ENCODE data around the gene FOXK2.
"Not testable (repeated sequence)": the region's sequence is repeated elsewhere in the genome, so short reads cannot be mapped to it uniquely, and the experiment has no call there.

Gene FOXK2

DNA sequence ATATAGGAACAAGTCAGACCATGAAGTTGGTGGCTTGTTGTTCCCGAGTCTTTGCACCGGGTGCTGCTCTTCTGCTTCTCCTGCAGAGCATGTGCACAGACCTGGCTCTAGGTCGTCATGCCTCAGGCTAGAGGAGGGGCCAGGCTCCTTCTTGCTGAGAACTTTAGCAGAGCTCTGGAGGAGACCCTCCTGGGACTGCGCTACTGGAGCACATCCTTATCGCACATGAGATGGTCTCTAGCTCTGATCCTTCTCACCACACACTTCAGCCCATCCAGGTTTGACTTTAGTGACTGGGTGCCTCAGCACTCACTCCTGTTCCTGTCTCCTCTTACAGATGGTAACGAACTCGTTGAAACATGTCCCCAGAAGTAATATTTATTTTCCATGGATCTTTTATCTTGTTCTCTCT is 14.9 kb downstream of the FOXK2 start:
- DNase-seq: no peak

- no peak for DNase-seq
Observed at GRCh38 chr17:82536512-82537201, 17.1 kb downstream of the FOXK2 start.

- DNase-seq: not testable (repeated sequence)
Observed at GRCh38 chr17:82537228-82537627, 17.7 kb downstream of the FOXK2 start.

GRCh38 chr17:82539076-82539475 is 19.5 kb downstream of the FOXK2 start:
- not testable (repeated sequence) for DNase-seq

DNA sequence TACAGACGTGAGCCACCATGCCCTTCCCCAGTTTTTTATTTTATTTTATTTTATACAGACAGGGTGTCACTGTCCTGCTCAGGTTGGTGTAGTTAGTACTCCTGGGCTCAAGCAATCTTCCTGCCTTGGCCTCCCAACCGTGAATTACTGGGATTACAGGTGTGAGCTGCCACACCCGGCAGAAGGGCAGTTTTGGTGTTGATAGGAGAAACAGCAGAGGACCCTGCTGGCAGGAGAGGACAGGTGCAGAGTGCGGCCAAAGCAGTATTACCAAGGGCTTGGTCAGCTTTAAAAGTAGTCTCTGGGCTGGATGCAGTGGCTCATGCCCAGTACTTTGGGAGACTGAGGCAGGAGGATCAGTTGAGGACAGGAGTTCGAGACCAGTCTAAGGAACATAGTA is 22.9 kb downstream of the FOXK2 start:
- DNase-seq: no peak

DNA sequence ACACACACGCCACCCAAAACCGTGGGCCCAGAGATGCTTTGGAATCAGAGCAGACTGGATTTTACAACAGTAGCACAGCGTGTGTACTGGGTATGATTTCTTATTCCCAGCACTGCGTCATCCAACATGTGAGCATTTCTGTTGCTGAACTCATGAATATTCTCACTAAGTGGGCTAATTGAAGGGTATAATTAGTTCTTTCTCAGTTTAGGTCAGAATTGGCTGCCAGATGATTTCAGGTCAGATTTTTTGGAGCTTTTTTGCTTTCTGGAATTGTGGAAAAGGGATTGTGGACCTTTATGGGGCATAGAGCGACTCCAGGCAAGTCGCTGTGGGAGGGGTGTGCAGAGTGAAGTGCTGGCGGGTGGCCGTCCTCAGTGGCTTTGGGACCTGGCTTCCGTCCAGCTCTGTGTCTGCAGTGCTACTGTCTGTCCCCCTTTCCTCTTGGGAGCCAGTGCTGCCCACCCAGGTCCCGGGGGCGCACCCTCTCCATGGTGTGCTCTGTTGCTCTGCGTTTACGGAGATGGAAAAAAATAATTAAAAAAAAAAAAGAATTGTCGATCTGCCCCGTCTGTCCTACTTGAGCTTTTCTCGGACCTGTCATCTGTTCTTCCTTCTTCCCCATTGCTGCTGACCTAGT is 25.0 kb downstream of the FOXK2 start:
- no peak for DNase-seq

DNA sequence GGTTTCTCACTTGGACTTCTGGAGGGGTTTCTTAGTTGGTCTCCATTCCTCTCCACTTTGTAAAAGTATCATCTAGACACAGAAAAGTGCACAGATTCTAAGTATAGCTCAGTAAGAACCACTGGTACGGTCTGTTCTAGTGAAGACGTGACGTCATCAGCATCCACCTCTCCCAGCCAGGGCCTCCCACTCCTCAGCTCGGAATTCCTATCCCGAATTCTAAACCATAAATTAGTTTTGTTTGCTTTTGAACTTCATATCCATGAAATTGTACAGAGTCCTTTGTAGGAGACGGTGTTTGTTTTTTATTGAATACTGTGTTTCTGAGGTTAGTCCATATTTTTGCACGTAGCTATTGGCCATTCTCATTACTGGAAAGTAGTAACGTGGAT is 25.5 kb downstream of the FOXK2 start:
- DNase-seq: no peak

DNA sequence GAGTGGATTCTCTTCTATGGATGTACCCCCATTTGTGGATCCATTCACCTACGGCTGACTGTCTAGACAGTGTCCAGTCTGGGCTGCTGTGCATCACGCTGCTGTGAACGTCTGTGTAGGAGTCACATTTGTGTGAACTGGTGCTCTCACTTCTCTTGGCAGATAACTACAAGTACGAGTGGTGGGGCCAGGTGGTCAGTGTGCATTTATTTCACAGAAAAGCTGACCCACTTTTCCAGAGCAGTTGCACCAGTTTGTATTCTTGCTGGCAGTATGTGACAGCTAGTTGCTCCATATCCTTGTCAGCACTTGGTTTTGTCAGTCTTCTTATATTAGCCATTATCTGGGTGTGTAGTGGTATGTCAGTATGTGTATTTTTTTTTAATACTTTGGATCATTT is 28.4 kb downstream of the FOXK2 start:
- no peak for DNase-seq

DNA sequence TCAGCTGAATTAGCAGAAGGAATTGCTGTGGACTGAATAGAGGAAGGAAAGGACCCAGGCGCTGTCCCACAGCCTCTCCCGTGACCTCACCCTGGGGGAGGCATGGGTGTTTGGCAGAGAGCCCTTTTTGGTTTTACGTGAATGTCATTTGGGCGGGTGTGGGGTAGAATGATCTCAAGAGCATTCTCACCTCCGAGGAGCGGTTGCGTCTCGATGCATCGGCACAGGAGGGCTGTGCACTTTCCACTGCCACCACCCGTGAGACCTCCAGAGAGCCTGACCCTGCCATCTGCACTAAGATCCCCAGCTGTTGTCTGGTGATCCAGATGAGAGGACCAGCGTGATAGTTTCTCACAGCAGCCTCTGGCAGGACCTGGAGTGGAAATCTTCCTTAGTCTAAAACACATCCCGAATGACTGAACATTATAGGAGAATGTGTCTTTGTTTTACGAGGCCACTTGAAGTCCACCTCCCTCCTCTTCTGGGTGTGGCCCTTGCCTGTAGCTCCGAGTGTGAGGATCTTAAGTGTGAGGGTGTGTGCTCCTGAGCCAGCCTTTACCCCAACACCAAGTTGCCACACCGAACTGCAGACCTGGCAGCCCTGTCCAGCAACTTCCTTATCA is 29.3 kb downstream of the FOXK2 start:
- no peak for DNase-seq

DNA sequence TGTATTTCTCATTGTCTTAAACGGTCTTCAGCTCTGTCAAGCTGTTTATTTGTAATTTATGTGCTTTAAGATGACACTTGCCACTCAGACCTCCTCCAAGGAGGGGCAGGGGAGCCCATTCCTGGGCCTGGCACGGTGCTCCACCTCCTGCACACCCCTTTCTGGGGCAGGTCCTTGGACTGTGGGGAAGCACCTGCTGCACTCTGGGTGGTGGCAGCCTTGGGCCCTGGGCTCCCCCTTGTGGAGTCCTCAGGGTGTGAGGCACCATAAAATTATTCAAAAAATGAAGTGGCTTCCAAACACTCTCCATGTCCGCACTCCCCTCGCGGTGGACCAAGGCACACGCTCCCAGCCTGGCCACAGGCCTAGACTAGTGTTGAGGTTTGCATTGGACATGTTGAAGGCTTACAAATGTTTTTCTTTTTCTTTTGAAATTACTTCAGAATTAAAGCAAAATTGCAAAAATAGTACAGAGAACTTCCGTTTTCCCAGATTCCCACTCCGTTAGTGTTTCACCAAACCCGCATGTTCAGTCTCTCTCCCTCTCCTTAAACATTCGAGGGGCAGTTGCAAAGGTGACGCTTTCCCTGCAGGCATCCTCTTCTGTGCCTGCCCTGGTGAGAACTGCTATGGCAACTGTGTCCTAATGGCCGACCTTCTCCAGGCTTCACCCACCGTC is 32.4 kb downstream of the FOXK2 start:
- DNase-seq: peak; percentile 79

GRCh38 chr17:82552580-82552979 is 33.0 kb downstream of the FOXK2 start:
- no peak for DNase-seq

GRCh38 chr17:82553210-82553930 is 33.8 kb downstream of the FOXK2 start:
- DNase-seq: no peak

- not testable (repeated sequence) for DNase-seq
Observed at GRCh38 chr17:82557510-82557909, 38.0 kb downstream of the FOXK2 start.

GRCh38 chr17:82559566-82560251 is 40.2 kb downstream of the FOXK2 start:
- DNase-seq: no peak

DNA sequence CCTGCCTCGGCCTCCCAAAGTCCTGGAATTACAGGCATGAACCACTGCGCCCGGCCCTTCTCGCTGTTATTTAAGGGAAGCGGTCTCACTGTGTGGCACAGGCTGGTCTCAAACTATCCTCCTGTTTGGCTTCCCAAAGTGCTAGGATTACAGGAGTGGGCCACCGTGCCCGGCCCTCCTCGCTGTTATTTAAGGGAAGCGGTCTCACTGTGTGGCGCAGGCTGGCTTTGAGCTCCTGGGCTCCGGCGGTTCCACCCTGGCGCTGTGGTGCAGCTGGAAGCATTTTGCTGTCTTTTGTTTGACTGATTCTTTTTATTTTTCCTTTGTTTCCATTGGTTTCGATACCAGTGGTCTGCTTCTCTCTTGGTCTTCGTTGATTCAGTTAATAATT is 40.7 kb downstream of the FOXK2 start:
- DNase-seq: no peak

DNA sequence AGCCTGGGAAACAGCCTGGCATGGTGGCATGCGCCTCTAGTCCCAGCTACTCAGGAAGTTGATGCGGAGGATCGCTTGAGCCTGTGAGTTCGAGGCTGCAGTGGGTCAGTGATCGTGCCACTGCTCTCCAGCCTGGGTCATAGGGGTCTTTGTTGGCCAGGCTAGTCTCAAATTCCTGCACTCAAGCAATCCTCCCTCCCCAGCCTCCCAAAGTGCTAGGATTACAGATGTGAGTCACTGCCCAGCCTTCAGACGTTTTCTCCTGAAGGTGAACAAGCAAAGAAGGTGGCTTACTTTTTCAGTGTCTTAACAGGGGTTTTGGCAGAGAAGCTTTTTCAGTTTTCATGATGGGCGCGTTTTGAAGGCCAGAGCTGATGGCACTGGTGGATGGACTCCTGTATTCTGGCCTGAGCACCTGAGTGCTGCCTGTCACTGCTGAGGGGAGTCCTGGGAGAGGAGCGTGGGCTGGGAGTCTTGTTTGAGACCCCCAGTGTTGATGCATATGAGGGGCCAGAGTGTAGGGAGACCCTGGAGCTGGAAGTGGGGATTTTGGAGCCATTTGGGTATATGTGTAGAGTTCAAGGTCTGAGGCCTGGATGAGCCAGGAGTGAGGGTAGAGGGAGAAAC is 41.4 kb downstream of the FOXK2 start:
- DNase-seq: no peak

GRCh38 chr17:82561429-82562035 is 42.0 kb downstream of the FOXK2 start:
- DNase-seq: no peak

DNA sequence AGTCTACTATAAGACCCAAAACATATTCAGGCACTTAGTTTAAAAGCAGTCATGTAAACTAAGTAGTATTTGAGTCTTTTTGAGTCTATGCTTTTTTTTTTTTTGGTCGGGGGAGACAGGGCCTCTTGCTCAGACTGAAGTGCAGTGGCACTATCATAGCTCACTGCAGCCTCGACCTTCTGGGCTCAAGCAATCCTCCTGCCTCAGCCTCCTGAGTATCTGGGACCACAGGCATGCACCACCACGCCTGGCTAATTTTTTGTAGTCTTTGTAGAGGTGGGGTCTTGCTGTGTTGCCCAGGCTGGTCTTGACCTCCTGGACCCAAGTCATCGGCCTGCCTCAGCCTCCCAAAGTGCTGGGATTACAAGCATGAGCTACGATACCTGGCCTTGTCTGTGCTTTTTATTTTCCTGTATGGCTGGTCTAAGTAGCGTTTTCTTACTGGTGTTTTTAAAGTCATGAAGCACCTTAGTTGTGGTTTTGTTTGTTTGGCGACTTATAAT is 43.2 kb downstream of the FOXK2 start:
- DNase-seq: not testable (repeated sequence)

DNA sequence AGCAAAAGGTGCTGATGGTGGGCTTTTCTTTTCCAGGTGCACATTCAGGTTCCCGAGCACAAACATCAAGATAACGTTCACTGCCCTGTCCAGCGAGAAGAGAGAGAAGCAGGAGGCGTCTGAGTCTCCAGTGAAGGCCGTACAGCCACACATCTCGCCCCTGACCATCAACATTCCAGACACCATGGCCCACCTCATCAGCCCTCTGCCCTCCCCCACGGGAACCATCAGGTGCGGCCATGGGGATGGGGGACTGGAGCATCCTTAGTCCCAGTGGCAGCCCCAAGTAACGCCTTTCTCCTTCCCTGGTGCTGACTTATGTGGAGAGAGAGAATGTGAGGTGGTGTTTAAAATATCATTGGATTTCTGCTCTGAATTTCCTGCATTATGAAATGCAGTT is 43.8 kb downstream of the FOXK2 start:
- no peak for DNase-seq

- not testable (repeated sequence) for DNase-seq
Observed at GRCh38 chr17:82563745-82564144, 44.2 kb downstream of the FOXK2 start.

DNA sequence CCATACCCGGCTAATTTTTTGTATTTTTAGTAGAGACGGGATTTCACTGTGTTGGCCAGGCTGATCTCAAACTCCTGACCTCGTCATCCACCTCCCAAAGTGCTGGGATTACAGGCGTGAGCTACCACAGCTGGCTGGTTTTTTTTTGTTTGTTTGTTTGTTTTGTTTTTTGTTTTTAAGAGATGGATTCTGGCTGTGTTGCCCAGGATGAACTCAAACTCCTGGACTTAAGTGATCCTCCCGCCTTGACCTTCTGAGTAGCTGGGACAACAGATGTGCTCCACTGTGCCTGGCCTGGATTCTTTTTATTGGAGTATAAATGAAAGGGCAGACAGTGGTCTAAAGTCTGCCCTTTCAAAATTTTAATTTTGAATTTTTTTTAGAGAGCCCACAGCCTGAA is 44.7 kb downstream of the FOXK2 start:
- DNase-seq: no peak

Data from CD4-positive, alpha-beta T cell treated with Interleukin-17A for 1 hour (primary cell).